GM19025 (cell line): ENCODE measurements around the gene RABGAP1L.
"Not testable (repeated sequence)": the region's sequence is repeated elsewhere in the genome, so short reads cannot be mapped to it uniquely, and the experiment has no call there.

Experiments used
- ATAC-seq: cut with Tn5 transposase; IDR thresholded peaks from one replicate; pipeline ENCODE4 v1.9.1; 2021; ENCODE audit warnings: mild to moderate bottlenecking, low read depth, moderate library complexity; ENCODE audit not compliant: unreplicated experiment

RABGAP1L gene

GRCh38 chr1:174232761-174233160, 73.4 kb downstream of the RABGAP1L start:
- no peak for ATAC-seq

- ATAC-seq: not testable (repeated sequence)
Observed at GRCh38 chr1:174238845-174239501, 79.7 kb downstream of the RABGAP1L start.

GRCh38 chr1:174239541-174239940, 80.2 kb downstream of the RABGAP1L start:
- ATAC-seq: no peak

- ATAC-seq: no peak
Observed at GRCh38 chr1:174242856-174243255, 83.5 kb downstream of the RABGAP1L start.

- no peak for ATAC-seq
Observed at GRCh38 chr1:174243451-174244000, 84.2 kb downstream of the RABGAP1L start.

GRCh38 chr1:174244017-174244416, 84.7 kb downstream of the RABGAP1L start:
- ATAC-seq: no peak

- no peak for ATAC-seq
Observed at GRCh38 chr1:174247472-174247871, 88.2 kb downstream of the RABGAP1L start.

GRCh38 chr1:174248041-174248440, 88.7 kb downstream of the RABGAP1L start:
- ATAC-seq: no peak

- not testable (repeated sequence) for ATAC-seq
Observed at GRCh38 chr1:174256386-174256785, 97.1 kb downstream of the RABGAP1L start.

GRCh38 chr1:174258148-174258550, 98.8 kb downstream of the RABGAP1L start:
- ATAC-seq: no peak

- ATAC-seq: no peak
Observed at GRCh38 chr1:174262349-174263241, 103.3 kb downstream of the RABGAP1L start.

GRCh38 chr1:174265282-174265681, 106.0 kb downstream of the RABGAP1L start:
- ATAC-seq: no peak

GRCh38 chr1:174266476-174266875, 107.2 kb downstream of the RABGAP1L start:
- no peak for ATAC-seq

GRCh38 chr1:174266991-174267612, 107.8 kb downstream of the RABGAP1L start:
- ATAC-seq: no peak

- ATAC-seq: no peak
Observed at GRCh38 chr1:174269989-174270651, 110.8 kb downstream of the RABGAP1L start.

- ATAC-seq: no peak
Observed at GRCh38 chr1:174273190-174273589, 113.9 kb downstream of the RABGAP1L start.

- ATAC-seq: no peak
Observed at GRCh38 chr1:174273776-174274175, 114.5 kb downstream of the RABGAP1L start.

GRCh38 chr1:174274452-174274851, 115.1 kb downstream of the RABGAP1L start:
- no peak for ATAC-seq

GRCh38 chr1:174274884-174275283, 115.6 kb downstream of the RABGAP1L start:
- ATAC-seq: no peak

GRCh38 chr1:174276087-174276486, 116.8 kb downstream of the RABGAP1L start:
- no peak for ATAC-seq
